Measurements from ENCODE around the gene WEE2. TPM values are rescaled to one million over a fixed set of nuclear protein-coding genes. Genes with fewer than 3 reads are reported as not detected.

Gene WEE2
- total RNA-seq, 6 donors from 2014 or later = 0.78 TPM; not detected in 5

DNA sequence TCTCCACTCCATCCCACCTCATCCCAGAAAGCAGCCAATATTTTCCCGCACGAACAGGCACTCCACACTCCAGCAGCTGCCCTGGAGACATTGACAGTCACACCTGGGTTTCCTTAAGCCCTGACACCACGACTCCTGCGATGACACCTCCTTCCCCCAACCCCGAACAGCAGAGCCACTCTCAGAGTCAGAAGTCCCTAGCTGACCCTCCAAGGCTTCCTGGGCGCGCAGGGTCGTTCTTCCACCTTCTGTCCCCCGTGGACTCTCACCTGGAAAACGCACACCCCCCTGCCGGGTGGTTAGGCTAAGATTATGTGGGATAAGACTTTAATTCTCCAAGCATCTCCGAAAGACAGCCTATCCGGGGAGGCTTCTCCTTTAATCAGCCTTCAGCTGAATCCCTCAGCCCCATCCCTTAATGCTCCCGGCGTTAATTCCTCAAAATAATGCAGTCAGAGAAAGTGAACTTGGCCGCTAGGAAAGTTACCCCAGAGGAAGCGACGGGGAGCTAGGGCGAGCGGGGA, 7.2 kb upstream of the WEE2 start:
- Histone ChIP-seq H3K27me3 (no peaks in the 10 kb centered on the region), H3K36me3 (no peaks in the 10 kb centered on the region), H3K4me1 (peaks cover 22 to 37% (median 29%) of the 10 kb centered on the region in 4 donors), H3K4me3 (peak overlapping the region; percentile 74 to 97 (median 90)), H3K9me3 (no peaks in the 10 kb centered on the region), H3K27ac (peak overlapping the region; percentile 81 to 95 (median 89))
- 9 to 14% methylated on average over 20 of the region's 20 CpGs for WGBS, 2 donors
- TF ChIP-seq EP300 (IDR thresholded peaks at IDR 0.05) (no peak), POLR2A (IDR thresholded peaks at IDR 0.05) (no peak)
- DNase-seq = no peak
- ATAC-seq (ENCODE audit: low FRiP score in 2 of 2) = peak in 1 of 2 donors; percentile 51

DNA sequence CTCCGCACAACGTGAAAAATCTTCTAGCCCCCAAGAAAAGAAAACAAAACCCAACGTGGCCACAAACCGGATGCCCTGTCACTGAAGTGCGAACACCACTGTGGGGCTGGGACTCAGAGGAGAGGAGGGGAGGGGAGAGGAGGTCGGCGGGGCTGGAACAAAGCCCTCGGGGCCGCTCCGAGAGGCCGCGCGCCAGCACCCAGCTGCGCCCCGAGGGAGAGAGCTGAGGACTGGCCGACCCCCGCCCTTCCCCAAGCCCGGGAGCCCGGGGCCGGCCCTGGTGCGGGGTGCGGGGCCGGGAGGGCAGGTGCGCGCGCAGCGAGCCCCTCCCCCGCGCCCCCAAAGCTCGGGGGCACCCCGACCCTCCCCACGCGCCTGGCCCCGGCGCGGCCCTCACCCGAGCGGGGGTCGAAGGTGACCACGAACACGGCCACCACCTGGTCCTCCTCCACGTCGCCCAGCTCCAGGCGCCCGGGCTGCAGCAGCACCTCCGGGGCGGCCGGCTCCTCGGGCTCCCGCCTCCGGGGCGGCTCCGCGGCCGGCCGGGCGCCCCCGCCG, 6.6 kb upstream of the WEE2 start:
- Histone ChIP-seq H3K9me3 (no peaks in the 10 kb centered on the region), H3K36me3 (no peaks in the 10 kb centered on the region), H3K4me1 (peaks cover 17 to 31% (median 23%) of the 10 kb centered on the region in 4 donors), H3K27me3 (no peaks in the 10 kb centered on the region), H3K4me3 (peak overlapping the region; percentile 74 to 97 (median 90)), H3K27ac (peak overlapping the region; percentile 81 to 95 (median 89))
- ATAC-seq (ENCODE audit: low FRiP score in 2 of 2) = peak; percentile 66 to 76
- peak; percentile 40 to 90 for DNase-seq
- WGBS, 2 donors = 0 to 1% methylated on average over 4 to 36 of the region's 59 CpGs
- peak in 2 of 4 donors; percentile 30 to 37 for TF ChIP-seq POLR2A (IDR thresholded peaks at IDR 0.05)
- TF ChIP-seq, protein P1, sequence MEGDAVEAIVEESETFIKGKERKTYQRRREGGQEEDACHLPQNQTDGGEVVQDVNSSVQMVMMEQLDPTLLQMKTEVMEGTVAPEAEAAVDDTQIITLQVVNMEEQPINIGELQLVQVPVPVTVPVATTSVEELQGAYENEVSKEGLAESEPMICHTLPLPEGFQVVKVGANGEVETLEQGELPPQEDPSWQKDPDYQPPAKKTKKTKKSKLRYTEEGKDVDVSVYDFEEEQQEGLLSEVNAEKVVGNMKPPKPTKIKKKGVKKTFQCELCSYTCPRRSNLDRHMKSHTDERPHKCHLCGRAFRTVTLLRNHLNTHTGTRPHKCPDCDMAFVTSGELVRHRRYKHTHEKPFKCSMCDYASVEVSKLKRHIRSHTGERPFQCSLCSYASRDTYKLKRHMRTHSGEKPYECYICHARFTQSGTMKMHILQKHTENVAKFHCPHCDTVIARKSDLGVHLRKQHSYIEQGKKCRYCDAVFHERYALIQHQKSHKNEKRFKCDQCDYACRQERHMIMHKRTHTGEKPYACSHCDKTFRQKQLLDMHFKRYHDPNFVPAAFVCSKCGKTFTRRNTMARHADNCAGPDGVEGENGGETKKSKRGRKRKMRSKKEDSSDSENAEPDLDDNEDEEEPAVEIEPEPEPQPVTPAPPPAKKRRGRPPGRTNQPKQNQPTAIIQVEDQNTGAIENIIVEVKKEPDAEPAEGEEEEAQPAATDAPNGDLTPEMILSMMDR (IDR thresholded peaks at IDR 0.05) = no peak

DNA sequence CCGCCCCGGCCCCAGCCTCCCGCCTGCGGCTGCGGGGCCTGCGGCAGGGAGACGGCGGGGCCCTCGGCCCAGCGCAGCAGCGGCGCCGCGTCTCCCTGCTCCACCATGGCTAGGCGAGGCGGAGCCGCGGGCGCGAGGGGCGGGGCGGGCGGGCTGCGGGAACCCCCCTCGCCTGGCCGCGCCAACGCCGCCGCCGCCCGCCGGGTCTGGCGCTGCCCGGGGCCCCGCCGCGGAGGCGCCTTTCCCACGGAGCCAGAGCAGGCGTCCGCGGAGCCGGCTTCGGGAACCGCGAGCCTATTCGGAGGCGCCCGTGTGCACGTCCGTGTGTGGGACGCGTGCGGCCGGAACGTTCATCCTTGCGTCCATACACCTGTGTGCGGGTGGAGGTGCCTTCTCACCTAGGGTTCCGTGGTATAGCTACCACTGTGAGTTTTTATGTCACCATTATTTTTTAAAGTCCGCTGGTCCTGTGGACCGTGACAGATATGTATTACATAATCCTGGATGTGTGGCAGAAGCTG, 6.0 kb upstream of the WEE2 start, which contains the start of gene DENND11:
DENND11 (minus strand) TSS at position 120 of the 521 bp plus-strand sequence; CDS start at position 107, 13 bp downstream.
- Histone ChIP-seq H3K36me3 (no peaks in the 10 kb centered on the region), H3K9me3 (no peaks in the 10 kb centered on the region), H3K4me3 (peak within 1 kb of the TSS; percentile 74 to 97 (median 90)), H3K27ac (peak within 1 kb of the TSS; percentile 81 to 95 (median 89)), H3K27me3 (no peaks in the 10 kb centered on the region), H3K4me1 (peaks cover 12 to 25% (median 19%) of the 10 kb centered on the region in 4 donors)
- ATAC-seq (ENCODE audit: low FRiP score in 2 of 2) (peak; percentile 68 to 87), DNase-seq (peak; percentile 40 to 93)
- WGBS, 2 donors = 0% methylated on average over 17 to 24 of the region's 62 CpGs
- TF ChIP-seq EP300 (IDR thresholded peaks at IDR 0.05) (no peak), POLR2AphosphoS5 (IDR thresholded peaks at IDR 0.05) (no peak), POLR2A (IDR thresholded peaks at IDR 0.05) (no peak)
- TF ChIP-seq, protein P1 (IDR thresholded peaks at IDR 0.05) = no peak

DNA sequence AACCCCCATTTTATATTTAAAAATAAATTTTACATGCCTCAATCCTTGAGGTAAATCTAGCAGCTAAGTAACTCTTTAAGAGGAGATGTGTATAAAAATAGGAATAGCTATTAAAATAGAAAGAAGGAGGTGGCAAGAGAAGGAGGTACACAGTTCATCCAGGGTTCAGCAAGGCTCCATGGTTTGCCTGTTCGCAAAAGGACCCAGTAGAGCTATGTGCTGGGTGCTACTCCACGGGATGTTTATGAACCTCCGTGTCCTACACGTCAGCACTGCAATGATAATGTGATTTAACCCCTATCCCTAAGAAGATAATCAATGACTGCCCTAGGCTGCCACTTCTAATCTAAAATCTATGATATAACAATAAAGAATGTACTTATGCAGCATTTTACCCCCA, 5.3 kb upstream of the WEE2 start:
- peak overlapping the region in 2 of 4 donors; percentile 85 to 97 for H3K4me3 ChIP-seq
- no peaks in the 10 kb centered on the region for H3K9me3 ChIP-seq
- no peak for DNase-seq
- WGBS, 2 donors = 64 to 78% methylated on average over 4 of the region's 4 CpGs
- no peaks in the 10 kb centered on the region for H3K36me3 ChIP-seq
- no peak for ATAC-seq (ENCODE audit: low FRiP score in 2 of 2)
- H3K27me3 ChIP-seq = no peaks in the 10 kb centered on the region
- no peak overlapping the region for H3K27ac ChIP-seq
- TF ChIP-seq, protein P1 (IDR thresholded peaks at IDR 0.05) = no peak
- TF ChIP-seq POLR2A (IDR thresholded peaks at IDR 0.05) = no peak
- no peak for TF ChIP-seq POLR2AphosphoS5 (IDR thresholded peaks at IDR 0.05)
- peaks cover 12 to 19% (median 15%) of the 10 kb centered on the region in 4 donors for H3K4me1 ChIP-seq

DNA sequence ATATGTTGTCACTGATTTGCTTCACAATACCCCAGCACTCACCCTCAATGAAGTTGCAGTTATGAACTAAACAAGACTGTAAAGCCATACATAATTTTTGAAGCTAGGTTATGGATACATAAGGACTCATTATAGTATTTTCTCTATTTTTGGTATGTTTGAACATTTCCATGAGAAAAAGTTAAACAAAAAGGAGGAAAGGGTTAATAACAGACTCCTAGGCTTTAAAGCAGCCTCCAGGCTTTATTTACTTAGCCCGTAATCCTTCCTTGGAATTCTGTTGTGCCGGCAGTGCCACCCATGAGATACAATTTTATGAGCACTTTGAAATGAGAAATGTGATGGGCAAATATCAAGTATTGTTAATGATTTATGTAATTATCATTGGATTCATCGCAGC, 4.0 kb upstream of the WEE2 start:
- Histone ChIP-seq H3K36me3 (no peaks in the 10 kb centered on the region), H3K27me3 (no peaks in the 10 kb centered on the region), H3K4me1 (peaks cover 12 to 15% (median 14%) of the 10 kb centered on the region in 4 donors), H3K27ac (no peak overlapping the region), H3K4me3 (no peak overlapping the region), H3K9me3 (no peaks in the 10 kb centered on the region)
- TF ChIP-seq EP300 (IDR thresholded peaks at IDR 0.05) = no peak
- TF ChIP-seq POLR2AphosphoS5 (IDR thresholded peaks at IDR 0.05) = no peak
- TF ChIP-seq POLR2A (IDR thresholded peaks at IDR 0.05) = no peak
- TF ChIP-seq, protein P1 (IDR thresholded peaks at IDR 0.05) = no peak
- DNase-seq (no peak), ATAC-seq (ENCODE audit: low FRiP score in 2 of 2) (no peak)
- WGBS, 2 donors = 67 to 72% methylated on average over 3 of the region's 3 CpGs

Data from upper lobe of left lung (tissue), 6 donors.